Colonic mucosa (tissue), 4 donors: ENCODE results near the gene INAVA. TPM values are rescaled to one million over a fixed set of nuclear protein-coding genes. Genes with fewer than 3 reads are reported as not detected.

Experiments
- DNase-seq: peaks from one replicate; pipeline ENCODE4 v3.0.0-alpha.2; 2020
- H3K27ac ChIP-seq: fragments of 200-600 bp; one replicate; pipeline ENCODE4 v1.8.0; 2021
- H3K27me3 ChIP-seq: fragments of 200-600 bp; one replicate; pipeline ENCODE4 v1.8.0; 2021
- H3K36me3 ChIP-seq: fragments of 200-600 bp; one replicate; pipeline ENCODE4 v1.8.0; 2021
- H3K4me1 ChIP-seq: fragments of 200-600 bp; one replicate; pipeline ENCODE4 v1.8.0; 2021; ENCODE audit warnings: mild to moderate bottlenecking
- H3K4me3 ChIP-seq: fragments of 200-600 bp; one replicate; pipeline ENCODE4 v1.8.0; 2021
- H3K9ac ChIP-seq, 2 donors: one replicate each; pipeline ENCODE4 v1.7.0; 2013; ENCODE audit warnings: control low read depth in 2 of 2, low read depth in 2 of 2, low read length in 2 of 2
- H3K9me3 ChIP-seq: fragments of 200-600 bp; one replicate; pipeline ENCODE4 v1.8.0; 2021
- CTCF ChIP-seq: fragments of 200-600 bp; IDR thresholded peaks from one replicate; pipeline ENCODE4 v1.8.0; 2022; ENCODE audit warnings: antibody characterized with exemption, mild to moderate bottlenecking
- intact Hi-C: fragments of 100-400 bp; cut with DNase I; formaldehyde crosslinking; loops from one replicate; pipeline ENCODE4 v1.14.1; 2022
- total RNA-seq, 2 donors: library from RNA; stranded (reverse); fragmentation: NEBNext Ultra II Directional in 1 of 2; extraction: Animal tissue kit (Norgen Biotek cat#: 25700) in 1 of 2; gene quantifications; one replicate each; pipeline ENCODE4 v1.2.1, GENCODE V29; 2021
- donor health status: healthy.
- donor health status: DM: no; HTN: no; CAD: no.
- donor health status: DM: no; HTN: no; CAD: no.

Gene INAVA
- total RNA-seq, 2 donors from 2014 or later: 127 to 167 TPM

- no peak for TF ChIP-seq CTCF
- intact Hi-C loops: no loop called here
- Histone ChIP-seq H3K36me3 (no peaks in the 10 kb centered on the region), H3K4me3 (peak overlapping the region; percentile 24), H3K9ac (peak overlapping the region; percentile 12), H3K9me3 (no peaks in the 10 kb centered on the region), H3K4me1 (peaks cover 8% of the 10 kb centered on the region), H3K27ac (no peak overlapping the region), H3K27me3 (peaks cover 23% of the 10 kb centered on the region)
- no peak for DNase-seq
These were observed 21.5 kb upstream of the INAVA start for GRCh38 chr1:200873116-200873670.

- no peak for DNase-seq
- no peak for TF ChIP-seq CTCF
- Histone ChIP-seq H3K27me3 (peaks cover 23% of the 10 kb centered on the region), H3K9ac (no peak overlapping the region), H3K36me3 (no peaks in the 10 kb centered on the region), H3K4me1 (peaks cover 8% of the 10 kb centered on the region), H3K27ac (no peak overlapping the region), H3K4me3 (peak overlapping the region; percentile 24), H3K9me3 (no peaks in the 10 kb centered on the region)
- intact Hi-C loops: no loop called here
These were observed 20.9 kb upstream of the INAVA start for GRCh38 chr1:200873671-200874397.

GRCh38 chr1:200874694-200875093 is 20.0 kb upstream of the INAVA start:
- H3K27ac ChIP-seq: no peak overlapping the region
- H3K4me1 ChIP-seq: peaks cover 8% of the 10 kb centered on the region
- no peak overlapping the region for H3K9ac ChIP-seq
- H3K9me3 ChIP-seq: no peaks in the 10 kb centered on the region
- no peak for DNase-seq
- TF ChIP-seq CTCF: no peak
- H3K36me3 ChIP-seq: no peaks in the 10 kb centered on the region
- H3K27me3 ChIP-seq: peaks cover 23% of the 10 kb centered on the region
- H3K4me3 ChIP-seq: no peak overlapping the region
- intact Hi-C loops: no loop called here

DNA sequence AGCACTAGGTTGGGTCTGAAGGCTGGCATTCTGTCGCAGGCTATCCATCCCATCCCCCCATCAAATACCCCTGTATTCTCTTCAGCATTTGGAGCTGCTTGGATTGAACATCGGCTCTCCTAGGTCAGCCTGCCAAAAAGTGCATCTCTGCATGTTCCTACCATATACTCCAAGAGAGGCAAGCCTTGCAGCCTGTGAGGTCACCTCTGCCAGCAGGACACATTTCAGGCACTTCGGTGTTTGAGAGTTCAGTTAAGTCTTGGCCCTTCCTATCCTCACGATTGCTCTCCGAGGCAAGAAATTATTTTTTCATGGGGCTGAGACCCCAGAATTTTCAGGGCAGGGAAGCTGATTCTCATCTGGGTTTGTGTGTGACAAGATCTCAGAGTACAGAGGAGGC is 19.3 kb upstream of the INAVA start:
- intact Hi-C loops: no loop called here
- DNase-seq: no peak

GRCh38 chr1:200877010-200877409 is 17.7 kb upstream of the INAVA start:
- Histone ChIP-seq H3K9me3 (no peaks in the 10 kb centered on the region), H3K27ac (no peak overlapping the region), H3K9ac (no peak overlapping the region), H3K27me3 (peaks cover 23% of the 10 kb centered on the region), H3K4me3 (no peak overlapping the region), H3K36me3 (no peaks in the 10 kb centered on the region), H3K4me1 (peaks cover 8% of the 10 kb centered on the region)
- DNase-seq: no peak
- intact Hi-C loops: no loop called here
- TF ChIP-seq CTCF: no peak

More for the DNA sequence above, 19.3 kb upstream of the INAVA start:
- Histone ChIP-seq H3K9ac (no peak overlapping the region), H3K27me3 (peaks cover 23% of the 10 kb centered on the region), H3K4me1 (peaks cover 8% of the 10 kb centered on the region), H3K9me3 (no peaks in the 10 kb centered on the region), H3K4me3 (no peak overlapping the region), H3K27ac (no peak overlapping the region), H3K36me3 (no peaks in the 10 kb centered on the region)
- no peak for TF ChIP-seq CTCF
